ENCODE measurements around the gene MEF2C.

Gene MEF2C

DNA sequence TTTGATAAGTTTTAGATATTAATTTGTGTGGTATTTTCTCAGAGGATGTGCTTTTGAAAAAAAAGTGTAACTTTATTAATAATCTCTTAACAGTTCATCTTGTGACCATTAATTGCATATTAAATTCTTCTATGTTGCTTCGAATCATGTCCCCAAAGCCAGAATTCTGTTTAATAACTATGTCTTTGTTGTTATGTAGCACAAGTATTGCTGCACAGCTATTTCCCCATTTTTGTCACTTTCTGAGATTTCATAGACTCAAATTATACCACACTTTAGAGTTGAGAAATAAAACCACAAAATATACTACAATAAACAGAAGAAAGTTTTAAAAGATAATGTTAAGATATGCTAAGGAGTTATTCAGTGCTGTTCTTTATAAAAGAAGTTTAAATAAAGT is 2.8 kb downstream of the MEF2C start:
- H3K9me3 ChIP-seq (ENCODE audit: control insufficient read depth, insufficient read depth, low read length) = no peaks in the 10 kb centered on the region
- peaks cover 15% of the 10 kb centered on the region for H3F3A ChIP-seq (ENCODE audit: control insufficient read depth, insufficient read depth)
- H3K4me2 ChIP-seq (ENCODE audit: low read length) = peak overlapping the region; percentile 83
- H3K27ac ChIP-seq (ENCODE audit: low read depth, low read length) = peak overlapping the region; percentile 84
- H3K79me2 ChIP-seq (ENCODE audit: control insufficient read depth, low read length) = peaks cover 94% of the 10 kb centered on the region
- TF ChIP-seq, protein P1, sequence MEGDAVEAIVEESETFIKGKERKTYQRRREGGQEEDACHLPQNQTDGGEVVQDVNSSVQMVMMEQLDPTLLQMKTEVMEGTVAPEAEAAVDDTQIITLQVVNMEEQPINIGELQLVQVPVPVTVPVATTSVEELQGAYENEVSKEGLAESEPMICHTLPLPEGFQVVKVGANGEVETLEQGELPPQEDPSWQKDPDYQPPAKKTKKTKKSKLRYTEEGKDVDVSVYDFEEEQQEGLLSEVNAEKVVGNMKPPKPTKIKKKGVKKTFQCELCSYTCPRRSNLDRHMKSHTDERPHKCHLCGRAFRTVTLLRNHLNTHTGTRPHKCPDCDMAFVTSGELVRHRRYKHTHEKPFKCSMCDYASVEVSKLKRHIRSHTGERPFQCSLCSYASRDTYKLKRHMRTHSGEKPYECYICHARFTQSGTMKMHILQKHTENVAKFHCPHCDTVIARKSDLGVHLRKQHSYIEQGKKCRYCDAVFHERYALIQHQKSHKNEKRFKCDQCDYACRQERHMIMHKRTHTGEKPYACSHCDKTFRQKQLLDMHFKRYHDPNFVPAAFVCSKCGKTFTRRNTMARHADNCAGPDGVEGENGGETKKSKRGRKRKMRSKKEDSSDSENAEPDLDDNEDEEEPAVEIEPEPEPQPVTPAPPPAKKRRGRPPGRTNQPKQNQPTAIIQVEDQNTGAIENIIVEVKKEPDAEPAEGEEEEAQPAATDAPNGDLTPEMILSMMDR (IDR thresholded peaks at IDR 0.05; ENCODE audit: low read depth, low read length, poor library complexity, severe bottlenecking) = no peak
- no peak for TF ChIP-seq EZH2phosphoT487 (IDR thresholded peaks at IDR 0.05; ENCODE audit: borderline replicate concordance, low read length)
- no peaks in the 10 kb centered on the region for H3K27me3 ChIP-seq (ENCODE audit: control insufficient read depth, low read length)
- peaks cover 58% of the 10 kb centered on the region for H3K36me3 ChIP-seq (ENCODE audit: control insufficient read depth, low read length)
- peaks cover 6% of the 10 kb centered on the region; the same call in 1 of the 2 replicates for H4K20me1 ChIP-seq (ENCODE audit: control insufficient read depth, insufficient read depth, low read depth, low read length)
- H3K4me1 ChIP-seq (ENCODE audit: control insufficient read depth, low read length) = peaks cover 56% of the 10 kb centered on the region
- H3K9me2 ChIP-seq (replicated peaks; ENCODE audit: control insufficient read depth, low read length) = no peaks in the 10 kb centered on the region
- H3K4me3 ChIP-seq (ENCODE audit: low read length) = peak overlapping the region; percentile 96

DNA sequence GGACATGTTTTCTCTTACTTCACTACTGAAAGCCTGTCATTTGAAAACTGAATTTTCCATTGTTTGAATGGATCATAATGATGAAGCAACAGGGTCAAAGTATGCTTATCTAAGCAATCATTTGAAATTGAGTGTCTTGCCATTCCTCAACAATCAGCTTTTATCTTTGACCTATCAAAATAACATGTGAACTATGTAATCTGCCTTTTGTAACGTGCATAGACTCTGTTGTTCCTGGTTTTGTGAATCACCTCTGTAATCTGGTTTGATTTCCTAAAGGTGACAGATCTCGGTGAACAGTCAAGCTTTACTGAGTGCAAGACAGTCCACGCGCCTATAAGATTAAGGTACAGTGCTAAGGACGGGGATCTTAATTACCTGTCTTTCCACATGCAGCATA is 3.3 kb downstream of the MEF2C start:
- Histone ChIP-seq H3K36me3 (ENCODE audit: control insufficient read depth, low read length) (peaks cover 63% of the 10 kb centered on the region), H3K9me2 (replicated peaks; ENCODE audit: control insufficient read depth, low read length) (no peaks in the 10 kb centered on the region), H3K4me3 (ENCODE audit: low read length) (peak overlapping the region; percentile 96), H3K27me3 (ENCODE audit: control insufficient read depth, low read length) (no peaks in the 10 kb centered on the region), H3K79me2 (ENCODE audit: control insufficient read depth, low read length) (peaks cover 94% of the 10 kb centered on the region), H3K4me2 (ENCODE audit: low read length) (peak overlapping the region; percentile 83), H4K20me1 (ENCODE audit: control insufficient read depth, insufficient read depth, low read depth, low read length) (peaks cover 6% of the 10 kb centered on the region; the same call in 1 of the 2 replicates), H3K4me1 (ENCODE audit: control insufficient read depth, low read length) (peaks cover 56% of the 10 kb centered on the region), H3F3A (ENCODE audit: control insufficient read depth, insufficient read depth) (peaks cover 10% of the 10 kb centered on the region), H3K9me3 (ENCODE audit: control insufficient read depth, insufficient read depth, low read length) (no peaks in the 10 kb centered on the region), H3K27ac (ENCODE audit: low read depth, low read length) (peak overlapping the region; percentile 84)
- TF ChIP-seq, protein P1 (IDR thresholded peaks at IDR 0.05; ENCODE audit: low read depth, low read length, poor library complexity, severe bottlenecking) = no peak
- no peak for TF ChIP-seq EZH2phosphoT487 (IDR thresholded peaks at IDR 0.05; ENCODE audit: borderline replicate concordance, low read length)

DNA sequence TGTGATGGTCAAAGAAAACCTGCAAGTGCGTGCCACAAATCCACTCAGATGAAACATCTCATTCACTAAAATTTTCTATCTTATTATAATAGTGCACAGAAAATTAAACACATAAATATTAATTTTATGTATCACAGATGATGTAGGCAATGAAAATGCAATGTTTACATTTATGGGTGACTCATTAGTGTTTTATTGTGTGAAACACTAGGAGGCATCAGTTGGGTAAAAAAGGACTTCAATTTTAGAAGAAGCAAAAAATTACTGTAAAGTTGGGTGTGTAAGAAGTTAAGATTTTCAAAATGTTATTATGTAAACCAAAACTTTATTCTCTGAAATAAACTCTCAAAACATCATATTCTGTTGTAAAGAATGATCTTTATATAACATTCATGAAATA is 4.0 kb downstream of the MEF2C start:
- no peak for TF ChIP-seq EZH2phosphoT487 (IDR thresholded peaks at IDR 0.05; ENCODE audit: borderline replicate concordance, low read length)
- TF ChIP-seq, protein P1 (IDR thresholded peaks at IDR 0.05; ENCODE audit: low read depth, low read length, poor library complexity, severe bottlenecking) = no peak
- no peak overlapping the region for H3K27ac ChIP-seq (ENCODE audit: low read depth, low read length)
- no peaks in the 10 kb centered on the region for H3K9me2 ChIP-seq (replicated peaks; ENCODE audit: control insufficient read depth, low read length)
- H4K20me1 ChIP-seq (ENCODE audit: control insufficient read depth, insufficient read depth, low read depth, low read length) = peaks cover 6% of the 10 kb centered on the region; the same call in 1 of the 2 replicates
- H3K4me3 ChIP-seq (ENCODE audit: low read length) = peak overlapping the region; percentile 96
- H3F3A ChIP-seq (ENCODE audit: control insufficient read depth, insufficient read depth) = peaks cover 4% of the 10 kb centered on the region; the same call in 1 of the 2 replicates
- peak overlapping the region; percentile 83 for H3K4me2 ChIP-seq (ENCODE audit: low read length)
- peaks cover 66% of the 10 kb centered on the region for H3K36me3 ChIP-seq (ENCODE audit: control insufficient read depth, low read length)
- no peaks in the 10 kb centered on the region for H3K9me3 ChIP-seq (ENCODE audit: control insufficient read depth, insufficient read depth, low read length)
- no peaks in the 10 kb centered on the region for H3K27me3 ChIP-seq (ENCODE audit: control insufficient read depth, low read length)
- peaks cover 94% of the 10 kb centered on the region for H3K79me2 ChIP-seq (ENCODE audit: control insufficient read depth, low read length)
- peaks cover 54% of the 10 kb centered on the region for H3K4me1 ChIP-seq (ENCODE audit: control insufficient read depth, low read length)

Measured in DOHH2 (cell line).